Tibial nerve (tissue), 4 donors: ENCODE data around the gene RELCH. TPM values are rescaled to one million over a fixed set of nuclear protein-coding genes. Genes with fewer than 3 reads are reported as not detected.

Experiments
- DNase-seq, 2 donors: peaks; one replicate each; pipeline ENCODE4 v3.0.0-alpha.2; 2019; ENCODE audit warnings: low spot score in 2 of 2
- H3K27ac ChIP-seq, 4 donors: fragments of 200-600 bp; sonication (generic) in 3 of 4; one replicate each; pipeline ENCODE4 v1.5.1; 2017 to 2019; ENCODE audit warnings: mild to moderate bottlenecking in 1 of 4
- H3K27me3 ChIP-seq, 2 donors: fragments of 200-600 bp; sonication (generic) in 1 of 2; one replicate each; pipeline versions ENCODE4 v1.5.1 to v1.6.0; 2017 to 2019
- H3K36me3 ChIP-seq, 3 donors: fragments of 200-600 bp; sonication (generic); one replicate each; pipeline ENCODE4 v1.5.1; 2018 to 2019
- H3K4me1 ChIP-seq, 4 donors: fragments of 200-600 bp; sonication (generic) in 3 of 4; one replicate each; pipeline ENCODE4 v1.5.1; 2017 to 2019
- H3K4me3 ChIP-seq, 4 donors: fragments of 200-600 bp; sonication (generic) in 3 of 4; one replicate each; pipeline ENCODE4 v1.5.1; 2017 to 2019; ENCODE audit warnings: mild to moderate bottlenecking in 1 of 4, moderate library complexity in 1 of 4
- H3K9me3 ChIP-seq, 4 donors: fragments of 200-600 bp; sonication (generic) in 3 of 4; one replicate each; pipeline ENCODE4 v1.5.1; 2017 to 2019
- EP300 ChIP-seq, 2 donors: sonication (generic); formaldehyde crosslinking; IDR thresholded peaks; one replicate each; pipeline ENCODE4 v1.6.1; 2017; ENCODE audit warnings: antibody characterized with exemption in 2 of 2, mild to moderate bottlenecking in 1 of 2
- POLR2A ChIP-seq, 2 donors: fragments of 450-650 bp; IDR thresholded peaks; one replicate each; pipeline ENCODE4 v1.6.1; 2017; ENCODE audit warnings: antibody characterized with exemption in 2 of 2, mild to moderate bottlenecking in 2 of 2, moderate library complexity in 2 of 2
- WGBS, 2 donors: methylation state at CpG; one replicate each; pipeline ENCODE4 v1.1.5; 2018; 5-methylcytosine and 5-hydroxymethylcytosine counted together
- total RNA-seq, 4 donors: library from RNA; depleted of rRNA; stranded (reverse); fragments of >200 nt; gene quantifications; one replicate each; pipeline ENCODE4 v1.1.0, GENCODE V29; 2016
- TF ChIP-seq, protein P1 (sequence below), 5 experiments: fragments of 200-600 bp in 3 of 5; fragments of 450-650 bp in 2 of 5; sonication (generic) in 3 of 5; IDR thresholded peaks; one replicate each; pipeline ENCODE4 v1.5.1; 2016 to 2019; ENCODE audit warnings: antibody characterized with exemption in 5 of 5, mild to moderate bottlenecking in 3 of 5, moderate library complexity in 2 of 5

RELCH gene
- total RNA-seq, 4 donors from 2014 or later = 25.8 to 54.6 (median 34.0) TPM

DNA sequence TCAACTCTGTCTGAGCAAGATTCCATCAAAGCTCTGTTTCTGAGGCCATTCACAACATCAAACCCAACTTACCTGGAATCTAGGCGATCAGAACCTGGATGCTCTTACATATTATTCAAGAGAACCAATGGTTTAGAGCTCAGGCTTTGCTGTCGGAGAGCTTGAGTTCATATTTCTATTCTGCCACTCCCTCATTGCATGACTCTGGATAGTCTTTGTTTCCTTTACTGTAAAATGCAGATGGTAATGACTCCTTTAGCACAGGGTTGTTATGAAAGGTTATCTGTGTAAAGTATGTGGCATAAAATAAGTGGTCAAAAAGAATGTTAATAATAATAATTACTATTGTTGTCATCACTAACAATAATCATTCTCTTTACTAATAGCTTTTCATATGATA lies 12.6 kb downstream of the RELCH start:
- H3K36me3 ChIP-seq = no peaks in the 10 kb centered on the region
- WGBS, 2 donors = 86 to 93% methylated on average over 2 of the region's 2 CpGs
- no peak overlapping the region for H3K27ac ChIP-seq
- peaks cover 0 to 20% (median 2%) of the 10 kb centered on the region in 4 donors for H3K4me1 ChIP-seq
- no peaks in the 10 kb centered on the region for H3K9me3 ChIP-seq
- no peak for DNase-seq
- TF ChIP-seq, protein P1, sequence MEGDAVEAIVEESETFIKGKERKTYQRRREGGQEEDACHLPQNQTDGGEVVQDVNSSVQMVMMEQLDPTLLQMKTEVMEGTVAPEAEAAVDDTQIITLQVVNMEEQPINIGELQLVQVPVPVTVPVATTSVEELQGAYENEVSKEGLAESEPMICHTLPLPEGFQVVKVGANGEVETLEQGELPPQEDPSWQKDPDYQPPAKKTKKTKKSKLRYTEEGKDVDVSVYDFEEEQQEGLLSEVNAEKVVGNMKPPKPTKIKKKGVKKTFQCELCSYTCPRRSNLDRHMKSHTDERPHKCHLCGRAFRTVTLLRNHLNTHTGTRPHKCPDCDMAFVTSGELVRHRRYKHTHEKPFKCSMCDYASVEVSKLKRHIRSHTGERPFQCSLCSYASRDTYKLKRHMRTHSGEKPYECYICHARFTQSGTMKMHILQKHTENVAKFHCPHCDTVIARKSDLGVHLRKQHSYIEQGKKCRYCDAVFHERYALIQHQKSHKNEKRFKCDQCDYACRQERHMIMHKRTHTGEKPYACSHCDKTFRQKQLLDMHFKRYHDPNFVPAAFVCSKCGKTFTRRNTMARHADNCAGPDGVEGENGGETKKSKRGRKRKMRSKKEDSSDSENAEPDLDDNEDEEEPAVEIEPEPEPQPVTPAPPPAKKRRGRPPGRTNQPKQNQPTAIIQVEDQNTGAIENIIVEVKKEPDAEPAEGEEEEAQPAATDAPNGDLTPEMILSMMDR (IDR thresholded peaks at IDR 0.05) = no peak
- TF ChIP-seq POLR2A (IDR thresholded peaks at IDR 0.05) (no peak), EP300 (IDR thresholded peaks at IDR 0.05) (no peak)
- no peak overlapping the region for H3K4me3 ChIP-seq
- no peaks in the 10 kb centered on the region for H3K27me3 ChIP-seq

DNA sequence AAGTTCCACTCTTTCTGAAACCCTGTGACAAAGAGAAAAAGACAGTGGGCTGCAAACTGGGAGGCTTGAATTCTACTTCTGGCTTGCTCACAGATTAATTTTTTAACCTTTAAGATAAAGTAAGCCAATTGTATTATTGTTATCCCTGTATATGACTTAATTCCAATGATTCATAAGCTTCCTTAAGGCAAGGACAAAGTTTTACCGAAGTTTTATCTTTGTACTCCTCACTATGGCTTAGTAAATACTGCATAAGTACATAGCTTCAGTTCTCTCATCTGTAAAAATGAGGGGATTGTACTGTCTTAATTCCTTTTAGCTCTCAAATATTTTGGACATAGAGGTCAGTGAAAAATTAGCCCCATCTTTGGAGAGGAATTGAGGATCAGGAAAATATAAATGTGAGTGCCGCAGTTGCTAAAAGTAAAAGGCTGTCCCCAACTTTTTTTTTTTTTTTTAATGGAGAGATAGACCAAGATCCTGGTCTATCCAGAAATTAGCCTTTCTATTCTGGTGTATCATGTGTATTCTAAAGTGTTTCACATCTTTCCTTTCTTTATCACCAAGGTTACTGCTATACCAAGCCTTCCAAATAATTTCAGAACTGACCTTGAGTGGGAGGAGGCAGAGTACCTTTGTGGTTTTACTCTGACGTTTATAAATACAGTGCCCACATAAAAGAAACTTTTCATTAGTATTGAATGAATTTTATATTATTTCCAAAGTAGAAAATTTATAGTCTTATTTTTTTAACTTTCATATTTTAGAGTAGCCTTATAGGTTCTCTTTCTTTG lies 13.3 kb downstream of the RELCH start:
- no peaks in the 10 kb centered on the region for H3K36me3 ChIP-seq
- H3K27ac ChIP-seq = no peak overlapping the region
- DNase-seq = no peak
- WGBS, 2 donors = 57 to 58% methylated on average over 3 of the region's 3 CpGs
- H3K27me3 ChIP-seq = no peaks in the 10 kb centered on the region
- no peak overlapping the region for H3K4me3 ChIP-seq
- TF ChIP-seq, protein P1 (IDR thresholded peaks at IDR 0.05) = no peak
- TF ChIP-seq EP300 (IDR thresholded peaks at IDR 0.05) (no peak), POLR2A (IDR thresholded peaks at IDR 0.05) (no peak)
- H3K4me1 ChIP-seq = peaks cover 0 to 15% (median 2%) of the 10 kb centered on the region in 4 donors
- H3K9me3 ChIP-seq = no peaks in the 10 kb centered on the region

DNA sequence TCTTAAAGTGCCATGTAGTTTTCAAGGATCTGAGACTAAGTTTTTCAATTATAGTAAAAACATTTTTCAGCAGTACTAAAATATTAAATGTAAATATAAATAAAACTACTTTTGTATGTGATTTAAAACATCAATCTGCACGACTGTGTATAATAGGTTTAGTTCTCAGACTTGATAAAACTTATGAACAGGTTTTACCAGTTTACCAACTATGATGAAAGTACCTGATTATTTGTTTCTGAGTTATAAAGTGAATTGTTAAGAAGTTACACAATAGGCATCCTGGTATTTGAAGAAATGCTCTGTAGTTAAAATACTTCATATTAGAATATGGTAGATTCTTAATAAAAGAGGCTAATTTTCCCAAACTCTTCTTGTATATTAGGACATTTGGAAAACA lies 14.8 kb downstream of the RELCH start:
- 89 to 94% methylated on average over 1 of the region's 1 CpG for WGBS, 2 donors

DNA sequence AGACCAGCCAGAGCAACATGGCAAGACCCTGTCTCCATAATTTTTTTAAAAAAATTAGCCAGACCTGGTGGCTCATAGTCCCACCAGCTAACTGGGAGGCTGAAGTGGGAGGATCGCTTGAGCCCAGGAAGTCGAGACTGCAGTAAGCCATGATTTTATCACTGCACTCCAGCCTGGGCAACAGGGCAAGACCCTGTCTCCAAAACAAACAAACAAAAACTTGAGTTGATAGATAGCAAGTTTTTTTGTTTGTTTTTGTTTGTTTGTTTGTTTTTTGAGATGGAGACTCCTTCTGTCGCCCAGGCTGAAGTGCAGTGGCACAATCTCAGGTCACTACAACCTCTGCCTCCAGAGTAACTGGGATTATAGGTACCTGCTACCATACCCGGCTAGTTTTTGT lies 18.8 kb downstream of the RELCH start:
- TF ChIP-seq EP300 (IDR thresholded peaks at IDR 0.05) (no peak), POLR2A (IDR thresholded peaks at IDR 0.05) (no peak)
- Histone ChIP-seq H3K36me3 (no peaks in the 10 kb centered on the region), H3K4me3 (no peak overlapping the region), H3K27ac (no peak overlapping the region), H3K9me3 (peaks cover 0 to 3% (median 0%) of the 10 kb centered on the region in 4 donors), H3K27me3 (no peaks in the 10 kb centered on the region), H3K4me1 (peaks cover 0 to 4% (median 0%) of the 10 kb centered on the region in 4 donors)
- 96 to 98% methylated on average over 4 of the region's 4 CpGs for WGBS, 2 donors
- no peak for DNase-seq

More for the DNA sequence above, 14.8 kb downstream of the RELCH start:
- H3K36me3 ChIP-seq = no peaks in the 10 kb centered on the region
- no peak overlapping the region for H3K27ac ChIP-seq
- H3K4me3 ChIP-seq = no peak overlapping the region
- no peaks in the 10 kb centered on the region for H3K9me3 ChIP-seq
- TF ChIP-seq EP300 (IDR thresholded peaks at IDR 0.05) (no peak), POLR2A (IDR thresholded peaks at IDR 0.05) (no peak)
- TF ChIP-seq, protein P1 (IDR thresholded peaks at IDR 0.05) = no peak
- peaks cover 0 to 16% (median 2%) of the 10 kb centered on the region in 4 donors for H3K4me1 ChIP-seq
- H3K27me3 ChIP-seq = no peaks in the 10 kb centered on the region
- DNase-seq = no peak

DNA sequence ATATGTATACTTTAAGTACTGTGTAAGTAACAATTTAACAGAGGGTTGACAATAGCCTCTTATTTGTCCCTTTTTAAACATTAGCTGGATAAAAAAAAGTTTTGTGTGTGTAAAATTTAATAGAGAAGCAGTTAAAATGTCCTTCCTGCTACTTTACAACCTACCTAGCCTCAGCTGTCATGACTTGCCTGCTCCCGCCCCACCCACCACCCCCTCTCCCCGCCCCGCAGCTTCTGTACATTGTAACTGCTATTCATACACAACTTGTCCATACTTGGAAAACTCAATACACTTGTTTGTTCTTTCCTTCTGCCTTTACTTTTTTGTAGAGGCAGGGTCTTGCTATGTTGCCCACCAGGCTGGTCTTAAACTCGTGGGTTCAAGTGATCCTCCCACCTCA lies 19.5 kb downstream of the RELCH start:
- Histone ChIP-seq H3K9me3 (peaks cover 0 to 3% (median 0%) of the 10 kb centered on the region in 4 donors), H3K4me1 (peaks cover 0 to 4% (median 0%) of the 10 kb centered on the region in 4 donors), H3K4me3 (no peak overlapping the region), H3K36me3 (peaks cover 0 to 2% (median 0%) of the 10 kb centered on the region in 3 donors), H3K27me3 (no peaks in the 10 kb centered on the region), H3K27ac (no peak overlapping the region)
- TF ChIP-seq POLR2A (IDR thresholded peaks at IDR 0.05) (no peak), EP300 (IDR thresholded peaks at IDR 0.05) (no peak)
- TF ChIP-seq, protein P1 (IDR thresholded peaks at IDR 0.05) = no peak
- no peak for DNase-seq
- 90 to 95% methylated on average over 4 of the region's 4 CpGs for WGBS, 2 donors
